GM23338 (cell line): ENCODE measurements around the gene OLFML2B. TPM values are rescaled to one million over a fixed set of nuclear protein-coding genes. Genes with fewer than 3 reads are reported as not detected.

Experiments used
- ATAC-seq: fragments of 200-7000 bp; cut with Tn5 transposase; 3 replicates; pipeline ENCODE4 v1.9.1; 2020
- DNase-seq: peaks from one replicate; pipeline ENCODE4 v3.0.0-alpha.2; 2015; ENCODE audit warnings: low spot score
- H2AFZ ChIP-seq: fragments of 200-600 bp; sonication (generic); 2 replicates; pipeline ENCODE4 v1.8.0; 2016; ENCODE audit warnings: antibody characterized with exemption, mild to moderate bottlenecking, moderate library complexity
- H3F3A ChIP-seq: fragments of 200-600 bp; sonication (generic); replicated peaks from 2 replicates; pipeline ENCODE4 v1.8.0; 2017; ENCODE audit warnings: antibody characterized with exemption, mixed run types, low read depth
- H3K27ac ChIP-seq: fragments of 200-600 bp; sonication (generic); 2 replicates; pipeline ENCODE4 v1.6.1; 2016; ENCODE audit warnings: low read depth
- H3K27me3 ChIP-seq: fragments of 200-600 bp; sonication (generic); 2 replicates; pipeline ENCODE4 v1.8.0; 2016; ENCODE audit warnings: mild to moderate bottlenecking, mixed run types, moderate library complexity; ENCODE audit not compliant: insufficient read depth
- H3K36me3 ChIP-seq: fragments of 200-600 bp; sonication (generic); 2 replicates; pipeline ENCODE4 v1.8.0; 2016; ENCODE audit warnings: mild to moderate bottlenecking; ENCODE audit not compliant: insufficient read depth
- H3K4me1 ChIP-seq: fragments of 200-600 bp; sonication (generic); 2 replicates; pipeline ENCODE4 v1.8.0; 2016; ENCODE audit warnings: mild to moderate bottlenecking, moderate library complexity; ENCODE audit not compliant: insufficient read depth
- H3K4me2 ChIP-seq: fragments of 200-600 bp; sonication (generic); 2 replicates; pipeline ENCODE4 v1.7.1; 2017; ENCODE audit warnings: mixed run types
- H3K4me3 ChIP-seq: fragments of 200-600 bp; sonication (generic); 2 replicates; pipeline ENCODE4 v1.6.1; 2016; ENCODE audit warnings: mixed run types
- H3K79me2 ChIP-seq: fragments of 200-600 bp; sonication (generic); replicated peaks from 2 replicates; pipeline ENCODE4 v1.8.0; 2017; ENCODE audit warnings: mild to moderate bottlenecking; ENCODE audit not compliant: insufficient read depth
- H3K9me2 ChIP-seq: fragments of 200-600 bp; sonication (generic); 2 replicates; pipeline ENCODE4 v1.8.0; 2017; ENCODE audit not compliant: insufficient read depth
- H4K20me1 ChIP-seq: fragments of 200-600 bp; sonication (generic); replicated peaks from 2 replicates; pipeline ENCODE4 v1.8.0; 2017; ENCODE audit warnings: mild to moderate bottlenecking; ENCODE audit not compliant: insufficient read depth
- H3K27ac Mint-ChIP-seq: 2 replicates; pipeline ENCODE4 v1.8.0; 2020; ENCODE audit warnings: inconsistent platforms, mild to moderate bottlenecking, moderate library complexity, mixed read lengths
- H3K27me3 Mint-ChIP-seq: 3 replicates; pipeline ENCODE4 v1.8.0; 2022; ENCODE audit warnings: low read depth, mild to moderate bottlenecking, moderate library complexity, mixed read lengths, inconsistent platforms; ENCODE audit not compliant: insufficient read depth, poor library complexity
- H3K36me3 Mint-ChIP-seq: 3 replicates; pipeline ENCODE4 v1.8.0; 2021; ENCODE audit warnings: low read depth, mild to moderate bottlenecking, inconsistent platforms, moderate library complexity, mixed read lengths
- H3K4me1 Mint-ChIP-seq: 3 replicates; pipeline ENCODE4 v1.8.0; 2020; ENCODE audit warnings: mild to moderate bottlenecking, inconsistent platforms, mixed read lengths
- H3K4me3 Mint-ChIP-seq: 3 replicates; pipeline ENCODE4 v1.8.0; 2021; ENCODE audit warnings: moderate library complexity, mild to moderate bottlenecking, inconsistent platforms, mixed read lengths
- H3K9me3 Mint-ChIP-seq: 3 replicates; pipeline ENCODE4 v1.8.0; 2020; ENCODE audit warnings: moderate library complexity, mild to moderate bottlenecking, inconsistent platforms, mixed read lengths
- CREB1 ChIP-seq: fragments of 250-450 bp; sonication (Bioruptor Pico); IDR thresholded peaks from 2 replicates; pipeline ENCODE4 v1.5.0; 2020; ENCODE audit warnings: low read depth, mild to moderate bottlenecking, moderate library complexity
- EZH2 ChIP-seq: fragments of 200-600 bp; sonication (generic); IDR thresholded peaks from one replicate; pipeline ENCODE4 v1.8.0; 2017; ENCODE audit warnings: antibody characterized with exemption, mild to moderate bottlenecking, low read depth; ENCODE audit not compliant: unreplicated experiment
- EZH2phosphoT487 ChIP-seq: fragments of 200-600 bp; sonication (generic); IDR thresholded peaks from one replicate; pipeline ENCODE4 v1.8.1; 2018; ENCODE audit warnings: antibody characterized with exemption; ENCODE audit not compliant: unreplicated experiment
- JUNB ChIP-seq: IDR thresholded peaks from one replicate; pipeline ENCODE4 v1.6.1; 2016; ENCODE audit warnings: antibody characterized with exemption; ENCODE audit not compliant: unreplicated experiment
- NANOG ChIP-seq: IDR thresholded peaks from 2 replicates; pipeline ENCODE4 v1.6.1; 2016; ENCODE audit warnings: antibody characterized with exemption, borderline replicate concordance
- POLR2AphosphoS5 ChIP-seq: IDR thresholded peaks from 2 replicates; pipeline ENCODE4 v1.6.1; 2016; ENCODE audit warnings: antibody characterized with exemption, low read depth
- REST ChIP-seq: IDR thresholded peaks from one replicate; pipeline ENCODE4 v1.6.1; 2018; ENCODE audit warnings: antibody characterized with exemption; ENCODE audit not compliant: unreplicated experiment
- STAT1 ChIP-seq: IDR thresholded peaks from one replicate; pipeline ENCODE4 v1.6.1; 2016; ENCODE audit warnings: antibody characterized with exemption; ENCODE audit not compliant: unreplicated experiment
- ZNF114 ChIP-seq: fragments of 250-450 bp; sonication (Bioruptor Pico); IDR thresholded peaks from 2 replicates; pipeline ENCODE4 v1.5.0; 2020; ENCODE audit warnings: mild to moderate bottlenecking, moderate library complexity
- ZNF331 ChIP-seq: fragments of 250-450 bp; sonication (Bioruptor Pico); IDR thresholded peaks from 2 replicates; pipeline ENCODE4 v1.5.0; 2020; ENCODE audit warnings: low read depth, mild to moderate bottlenecking, moderate library complexity
- ZNF462 ChIP-seq: fragments of 250-450 bp; sonication (Bioruptor Pico); IDR thresholded peaks from 2 replicates; pipeline ENCODE4 v1.5.0; 2020; ENCODE audit warnings: mild to moderate bottlenecking, moderate library complexity
- polyA plus RNA-seq: library from polyadenylated mRNA; unstranded; fragments of >200 nt; fragmentation: Nextera tagmentation; extraction: Ambion mirVana; gene quantifications from 2 replicates; pipeline ENCODE4 v1.2.1, GENCODE V29; 2016
- total RNA-seq: library from RNA; depleted of rRNA; stranded (reverse); fragments of >200 nt; shearing (Covaris generic); gene quantifications from 2 replicates; pipeline ENCODE4 v1.2.3, GENCODE V29; 2014
- TF ChIP-seq, protein P1 (sequence below), 2 experiments: fragments of 200-600 bp in 1 of 2; sonication (generic) in 1 of 2; conservative IDR thresholded peaks; 2 replicates each; pipeline versions ENCODE4 v1.5.1 to v1.6.1; 2016 to 2017; ENCODE audit warnings: antibody characterized with exemption in 2 of 2, low read depth in 2 of 2, mild to moderate bottlenecking in 2 of 2, moderate library complexity in 1 of 2
- TF ChIP-seq, protein P2 (sequence below): IDR thresholded peaks from 2 replicates; pipeline ENCODE4 v1.6.1; 2016; ENCODE audit warnings: antibody characterized with exemption

OLFML2B gene
- total and polyA plus RNA-seq, 2 experiments from 2014 or later, result 2.9 to 4.3 TPM

DNA sequence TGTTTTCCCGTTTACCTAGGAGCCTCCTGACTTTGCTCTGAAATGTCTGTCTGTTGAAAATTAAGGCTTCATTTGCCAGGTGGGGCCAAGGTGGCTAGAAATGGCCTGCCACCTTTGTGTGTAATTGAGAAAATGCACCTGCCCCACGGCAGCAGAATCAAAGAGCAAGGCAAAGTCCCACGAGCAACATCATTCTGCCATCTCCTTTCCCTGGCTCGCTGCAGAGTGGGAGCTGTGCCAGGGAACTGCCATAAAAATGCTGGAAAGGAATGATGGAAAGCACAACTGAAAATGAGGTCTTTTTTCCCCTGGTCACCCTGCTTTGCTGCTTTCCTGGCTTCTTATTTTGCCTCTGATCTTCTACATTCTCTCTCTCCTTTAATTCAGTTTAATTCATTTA is 5.5 kb upstream of the OLFML2B start:
- H3K27me3 Mint-ChIP-seq, result peaks cover 16% of the 10 kb centered on the region

More for the DNA sequence above, 5.5 kb upstream of the OLFML2B start:
- Histone ChIP-seq H3K4me2 (no peak overlapping the region), H3K36me3 (no peaks in the 10 kb centered on the region), H3K27me3 (peaks cover 36% of the 10 kb centered on the region), H4K20me1 (no peaks in the 10 kb centered on the region; the same call in 1 of the 2 replicates), H3K4me3 (no peak overlapping the region), H3F3A (no peaks in the 10 kb centered on the region), H2AFZ (0 out of 2 replicates have a peak overlapping the region, but pooled peaks have one; percentile 24), H3K4me1 (no peaks in the 10 kb centered on the region; the same call in 1 of the 2 replicates), H3K79me2 (no peaks in the 10 kb centered on the region), H3K9me2 (no peaks in the 10 kb centered on the region), H3K27ac (no peak overlapping the region)
- ATAC-seq (no peak), DNase-seq (no peak)
- Mint-ChIP-seq H3K9me3 (no peaks in the 10 kb centered on the region), H3K4me1 (peaks cover 4% of the 10 kb centered on the region), H3K27ac (no peak overlapping the region), H3K4me3 (no peak overlapping the region), H3K36me3 (no peaks in the 10 kb centered on the region; the same call in 2 of the 3 replicates)
- TF ChIP-seq STAT1, result no peak
- TF ChIP-seq EZH2, result no peak
- TF ChIP-seq REST, result no peak
- no peak for TF ChIP-seq ZNF462
- no peak for TF ChIP-seq JUNB
- TF ChIP-seq, protein P1, sequence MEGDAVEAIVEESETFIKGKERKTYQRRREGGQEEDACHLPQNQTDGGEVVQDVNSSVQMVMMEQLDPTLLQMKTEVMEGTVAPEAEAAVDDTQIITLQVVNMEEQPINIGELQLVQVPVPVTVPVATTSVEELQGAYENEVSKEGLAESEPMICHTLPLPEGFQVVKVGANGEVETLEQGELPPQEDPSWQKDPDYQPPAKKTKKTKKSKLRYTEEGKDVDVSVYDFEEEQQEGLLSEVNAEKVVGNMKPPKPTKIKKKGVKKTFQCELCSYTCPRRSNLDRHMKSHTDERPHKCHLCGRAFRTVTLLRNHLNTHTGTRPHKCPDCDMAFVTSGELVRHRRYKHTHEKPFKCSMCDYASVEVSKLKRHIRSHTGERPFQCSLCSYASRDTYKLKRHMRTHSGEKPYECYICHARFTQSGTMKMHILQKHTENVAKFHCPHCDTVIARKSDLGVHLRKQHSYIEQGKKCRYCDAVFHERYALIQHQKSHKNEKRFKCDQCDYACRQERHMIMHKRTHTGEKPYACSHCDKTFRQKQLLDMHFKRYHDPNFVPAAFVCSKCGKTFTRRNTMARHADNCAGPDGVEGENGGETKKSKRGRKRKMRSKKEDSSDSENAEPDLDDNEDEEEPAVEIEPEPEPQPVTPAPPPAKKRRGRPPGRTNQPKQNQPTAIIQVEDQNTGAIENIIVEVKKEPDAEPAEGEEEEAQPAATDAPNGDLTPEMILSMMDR (conservative IDR thresholded peaks at IDR 0.05; ENCODE audit: low read depth in 2 of 2), result no peak
- TF ChIP-seq POLR2AphosphoS5, result no peak
- no peak for TF ChIP-seq ZNF331
- TF ChIP-seq, protein P2, sequence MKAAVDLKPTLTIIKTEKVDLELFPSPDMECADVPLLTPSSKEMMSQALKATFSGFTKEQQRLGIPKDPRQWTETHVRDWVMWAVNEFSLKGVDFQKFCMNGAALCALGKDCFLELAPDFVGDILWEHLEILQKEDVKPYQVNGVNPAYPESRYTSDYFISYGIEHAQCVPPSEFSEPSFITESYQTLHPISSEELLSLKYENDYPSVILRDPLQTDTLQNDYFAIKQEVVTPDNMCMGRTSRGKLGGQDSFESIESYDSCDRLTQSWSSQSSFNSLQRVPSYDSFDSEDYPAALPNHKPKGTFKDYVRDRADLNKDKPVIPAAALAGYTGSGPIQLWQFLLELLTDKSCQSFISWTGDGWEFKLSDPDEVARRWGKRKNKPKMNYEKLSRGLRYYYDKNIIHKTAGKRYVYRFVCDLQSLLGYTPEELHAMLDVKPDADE, result no peak
- no peak for TF ChIP-seq EZH2phosphoT487
- no peak for TF ChIP-seq NANOG
- no peak for TF ChIP-seq CREB1 (CRISPR knock-in tag)
- TF ChIP-seq ZNF114 (CRISPR knock-in tag), result no peak
